NCI-H226 (cell line): ENCODE measurements around the gene TMEM63B.
A peak's percentile ranks its signal among the peaks of the same experiment; 100 is the strongest.
"Not testable (repeated sequence)": the region's sequence is repeated elsewhere in the genome, so short reads cannot be mapped to it uniquely, and the experiment has no call there.

ENCODE experiments used
- DNase-seq: peaks from one replicate; pipeline ENCODE4 v3.0.0-alpha.2; 2015

The TMEM63B gene

DNA sequence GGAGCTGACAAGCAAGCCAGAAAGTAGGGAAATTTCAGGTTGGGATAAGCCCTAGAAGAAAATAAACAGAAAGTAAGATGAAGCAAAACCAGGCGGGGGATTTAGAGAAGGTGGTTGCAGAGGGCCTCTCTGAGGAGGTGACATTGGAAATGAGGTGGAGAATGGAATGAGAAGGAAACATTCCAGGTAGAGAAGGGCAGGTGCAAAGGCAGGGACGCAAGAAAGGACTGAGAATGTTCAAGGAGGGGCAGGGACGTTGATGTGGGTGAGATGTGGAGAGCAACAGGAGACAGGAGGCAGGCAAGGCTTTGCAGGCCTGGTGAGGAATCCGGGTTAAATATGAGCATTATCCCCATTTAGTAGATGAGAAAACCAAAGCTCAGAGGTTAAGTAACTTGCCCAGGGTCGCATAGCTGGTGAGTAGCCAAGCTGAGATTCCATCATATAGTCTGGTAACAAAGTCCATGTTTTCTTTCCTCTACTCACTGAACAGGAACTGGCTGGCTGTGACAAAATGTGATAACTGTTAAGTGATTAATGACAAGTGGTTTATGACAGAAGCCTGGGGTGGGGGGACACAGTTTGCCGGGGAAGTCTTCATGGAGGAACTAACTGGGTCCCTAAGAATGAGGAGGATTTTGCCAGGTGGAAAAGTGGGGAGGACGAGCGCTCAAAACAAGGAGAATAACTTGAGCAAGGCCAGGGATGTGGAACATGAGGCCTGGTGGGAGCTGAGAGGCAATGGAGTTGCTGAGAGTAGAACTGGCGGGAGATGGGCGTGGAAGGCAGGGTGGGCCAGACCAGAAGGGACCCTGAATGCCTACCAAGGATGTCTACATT lies 32.7 kb upstream of the TMEM63B start:
- no peak for DNase-seq

DNA sequence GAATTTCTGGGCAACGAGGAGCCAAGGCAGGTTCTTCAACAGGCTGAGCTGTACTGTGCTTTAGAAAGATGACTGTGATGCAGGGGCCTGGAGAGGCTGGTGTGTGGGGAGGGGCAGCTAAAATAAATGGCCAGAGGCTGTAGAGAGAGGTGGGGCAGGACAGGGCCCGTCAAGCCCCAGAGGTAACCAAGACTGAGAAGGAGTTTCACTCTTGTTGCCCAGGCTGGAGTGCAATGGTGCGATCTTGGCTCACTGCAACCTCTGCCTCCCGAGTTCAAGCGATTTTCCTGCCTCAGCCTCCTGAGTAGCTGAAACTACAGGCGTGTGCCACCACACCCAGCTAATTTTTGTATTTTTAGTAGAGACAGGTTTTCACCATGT lies 32.1 kb upstream of the TMEM63B start:
- not testable (repeated sequence) for DNase-seq

DNA sequence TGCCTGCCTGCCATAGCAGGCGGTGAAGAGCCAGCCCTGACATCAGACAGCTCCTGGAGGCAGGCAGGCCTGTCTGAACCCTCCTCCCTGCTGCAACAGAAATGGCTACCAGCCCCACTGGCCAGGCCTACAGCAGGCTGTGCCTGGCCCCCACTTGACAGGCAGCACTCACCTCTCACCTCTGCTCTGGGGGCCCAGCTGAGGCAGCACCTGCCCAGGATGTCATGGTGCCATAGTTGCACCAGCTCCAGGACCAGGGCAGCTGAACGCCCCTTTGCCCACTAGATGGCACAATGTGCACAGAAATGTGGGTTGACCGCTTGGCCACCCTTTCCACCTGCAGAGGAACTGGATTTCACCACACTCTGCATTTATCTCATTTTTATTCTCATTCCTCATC lies 30.7 kb upstream of the TMEM63B start:
- DNase-seq: peak; percentile 50

DNA sequence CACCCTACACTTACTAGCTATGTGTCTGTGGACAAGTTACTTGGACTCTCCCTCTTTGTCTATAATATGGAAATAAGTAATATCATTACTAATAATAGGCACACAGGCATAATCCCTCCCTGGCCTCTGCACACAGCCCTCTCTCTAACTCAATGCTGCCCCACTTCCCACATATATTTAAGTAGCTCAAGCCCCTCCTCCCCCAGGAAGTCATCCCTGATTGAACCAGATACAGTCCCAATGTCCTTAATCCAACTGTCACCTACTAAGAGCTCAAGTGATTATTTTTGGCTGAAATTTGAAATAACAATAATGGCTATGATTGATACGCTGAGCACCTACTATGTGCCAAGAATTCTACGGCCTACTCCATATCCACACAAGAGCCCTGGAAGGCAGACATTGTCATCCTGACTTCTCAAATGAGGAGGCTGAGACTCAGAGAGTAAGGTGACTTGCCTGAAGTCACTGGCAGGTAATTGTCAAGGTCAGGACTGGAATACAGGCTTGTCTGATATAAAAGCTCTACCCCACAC lies 29.5 kb upstream of the TMEM63B start:
- DNase-seq: no peak

DNA sequence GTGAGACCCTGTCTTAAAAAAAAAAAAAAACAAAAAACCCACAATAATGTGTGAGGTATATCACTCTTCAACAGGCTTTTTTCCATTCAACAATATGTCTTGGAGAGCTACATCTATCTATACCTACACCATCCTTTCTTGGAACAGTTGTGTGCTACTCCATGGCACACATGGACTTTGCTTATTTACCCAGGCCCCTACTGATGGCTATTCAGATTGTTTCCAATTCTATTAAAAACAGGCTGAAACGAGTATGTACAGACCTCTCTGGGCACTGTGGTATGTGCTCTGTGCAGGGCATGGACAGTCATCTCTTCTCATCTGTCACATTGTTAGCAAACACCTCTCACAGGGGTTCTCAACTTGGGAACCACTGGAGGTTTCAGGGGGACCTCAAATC lies 28.2 kb upstream of the TMEM63B start:
- DNase-seq: no peak

DNA sequence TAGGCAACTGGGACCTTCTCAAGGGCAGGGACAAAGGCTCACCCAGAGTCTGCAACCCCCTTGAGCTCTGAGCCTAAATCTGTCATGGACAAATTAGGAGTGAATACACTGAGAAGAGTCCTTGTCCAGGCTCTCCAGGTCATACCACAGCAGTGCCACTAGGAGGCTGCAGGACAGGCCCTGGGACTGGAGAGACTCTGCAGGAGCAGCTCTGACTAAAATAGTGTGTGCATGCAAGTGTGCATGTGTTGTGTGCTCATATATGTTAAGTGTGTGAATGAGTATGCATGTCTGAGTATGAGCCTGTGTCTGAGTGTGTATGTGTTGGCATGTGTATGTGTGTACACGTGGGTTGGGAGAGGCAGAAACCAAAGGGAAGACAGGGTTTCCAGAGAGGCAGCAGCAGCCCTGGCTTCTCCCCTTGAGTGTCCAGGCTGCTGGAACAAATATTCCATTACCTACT lies 27.2 kb upstream of the TMEM63B start:
- no peak for DNase-seq

DNA sequence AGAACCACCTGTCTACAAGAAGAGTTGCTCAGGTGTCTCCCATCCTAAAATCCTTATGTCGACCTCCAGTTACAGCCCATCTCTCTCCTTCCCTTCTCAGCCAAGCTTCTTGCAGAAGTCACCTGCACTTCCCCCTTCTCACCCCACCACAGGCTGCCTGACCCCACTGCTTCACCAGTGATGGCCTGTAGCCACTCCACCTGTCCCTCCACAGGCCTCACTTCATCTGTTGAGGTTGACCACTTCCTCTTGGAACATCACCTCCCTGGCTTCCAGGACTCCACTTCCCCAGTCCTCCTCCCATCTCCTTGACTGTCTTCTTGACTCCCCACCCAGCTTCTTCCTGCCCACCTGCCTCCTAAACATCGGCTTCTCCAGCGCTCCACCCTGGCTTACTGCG lies 25.5 kb upstream of the TMEM63B start:
- no peak for DNase-seq

DNA sequence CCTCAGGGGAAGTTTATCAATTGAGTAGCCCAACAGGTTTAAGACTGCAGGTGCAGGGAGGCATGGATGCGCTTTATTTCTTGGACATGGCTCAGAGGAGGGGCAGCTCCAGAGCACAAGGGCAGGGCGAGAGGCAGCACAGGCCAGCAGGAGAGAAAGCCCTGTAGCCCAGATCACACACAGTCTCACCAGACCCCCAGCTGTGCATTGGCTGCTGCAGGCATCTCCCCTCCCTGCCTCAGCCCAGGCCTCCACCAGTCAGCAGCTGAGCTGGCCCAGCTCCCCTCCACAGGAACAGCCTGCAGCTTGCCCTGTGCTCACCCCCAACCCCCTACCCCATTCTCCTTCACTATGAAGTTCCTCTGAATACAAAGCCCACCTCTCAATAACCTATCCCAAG lies 24.8 kb upstream of the TMEM63B start:
- no peak for DNase-seq

DNA sequence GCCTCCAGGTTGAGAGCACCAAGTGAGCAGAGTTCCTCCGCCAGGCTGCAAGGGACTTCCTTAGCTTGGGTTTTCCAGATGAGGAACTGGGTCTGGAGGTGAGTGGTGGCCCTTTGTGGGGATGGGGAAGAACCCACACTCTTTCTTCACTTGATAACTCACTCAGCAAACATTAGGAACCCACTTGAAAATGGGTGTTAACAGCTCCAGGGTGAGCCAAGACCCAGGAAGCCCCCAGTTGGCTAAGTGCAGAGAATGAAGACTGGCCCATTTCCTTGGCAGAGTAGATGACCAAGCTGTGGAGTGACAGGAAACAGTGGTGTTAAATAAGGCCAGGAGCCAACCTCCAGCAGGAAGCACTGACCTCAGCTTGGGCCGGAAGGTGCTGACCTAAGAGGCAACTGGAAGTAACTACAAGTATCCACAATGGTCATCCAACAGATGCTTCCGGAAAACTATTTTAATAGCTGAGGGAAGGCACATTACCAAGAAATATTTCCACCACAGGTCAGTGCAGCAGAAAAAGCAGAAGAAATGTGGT lies 22.8 kb upstream of the TMEM63B start:
- no peak for DNase-seq

DNA sequence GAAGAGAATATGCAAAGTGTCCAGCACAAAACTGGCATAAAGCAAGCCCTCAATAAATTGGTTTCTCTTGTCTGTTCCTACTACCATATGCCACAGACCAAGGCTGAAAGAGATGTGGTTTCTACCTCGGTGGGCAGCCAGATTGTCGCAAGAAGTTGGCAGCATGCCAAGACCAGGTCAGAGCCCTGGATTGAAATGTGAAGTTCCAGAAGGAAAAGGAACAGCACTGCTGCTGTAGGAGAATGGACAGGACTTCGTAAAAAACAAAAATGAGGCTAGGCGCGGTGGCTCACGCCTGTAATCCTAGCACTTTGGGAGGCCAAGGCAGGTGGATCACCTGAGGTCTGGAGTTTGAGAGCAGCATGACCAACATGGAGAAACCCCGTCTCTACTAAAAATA lies 22.2 kb upstream of the TMEM63B start:
- no peak for DNase-seq

DNA sequence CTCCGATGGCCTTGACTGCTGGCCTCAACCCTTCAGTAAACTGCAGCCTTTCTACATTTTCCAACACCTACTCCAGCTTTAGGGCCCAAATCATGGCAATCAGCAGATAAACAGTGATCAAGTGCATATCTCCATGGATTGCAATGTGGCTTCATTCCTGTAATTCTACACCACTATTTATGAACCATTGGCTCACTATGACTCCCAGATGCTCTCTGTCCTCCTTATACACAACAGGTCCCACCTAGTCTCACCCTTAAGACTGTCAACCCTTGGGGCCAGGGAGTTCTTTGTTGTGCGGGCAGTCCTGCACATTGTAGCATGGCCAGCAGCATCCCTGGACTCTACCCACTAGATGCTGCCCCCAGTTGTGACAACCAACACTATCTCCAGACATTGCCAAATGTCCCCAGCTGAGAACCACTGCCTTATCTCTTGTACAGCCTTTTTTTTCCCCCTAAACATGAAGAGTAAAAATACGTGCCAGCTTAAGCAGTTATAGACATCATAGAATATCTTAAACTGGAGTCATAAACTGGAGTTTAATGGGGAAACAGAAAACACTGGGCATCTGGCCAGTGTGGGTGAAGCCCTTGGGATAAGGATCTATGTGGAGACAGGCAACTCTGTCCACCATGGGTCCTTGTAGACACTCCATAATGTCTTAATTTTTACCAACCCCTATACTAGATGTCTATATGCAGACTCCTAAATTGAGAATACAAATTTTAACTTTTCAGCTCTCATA lies 21.2 kb upstream of the TMEM63B start:
- no peak for DNase-seq

DNA sequence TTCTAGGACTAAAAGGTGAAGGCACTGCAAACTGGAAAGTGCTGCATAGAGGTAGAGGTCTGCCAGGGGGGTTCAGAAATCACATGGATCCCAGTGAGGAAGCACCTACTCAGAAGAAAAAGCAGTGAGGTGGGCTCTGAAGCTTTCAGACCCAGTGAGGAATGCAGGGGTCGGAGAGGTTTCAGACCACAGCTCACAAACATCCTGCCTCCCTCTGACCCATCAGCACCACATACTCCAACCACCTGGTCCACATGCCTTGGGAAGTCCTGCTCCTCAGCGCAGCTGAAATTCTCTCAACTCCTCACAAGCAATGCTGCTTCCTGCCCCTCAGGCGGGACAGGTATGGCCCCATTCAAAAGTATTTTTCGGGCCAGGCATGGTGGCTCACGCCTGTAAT lies 20.3 kb upstream of the TMEM63B start:
- no peak for DNase-seq

DNA sequence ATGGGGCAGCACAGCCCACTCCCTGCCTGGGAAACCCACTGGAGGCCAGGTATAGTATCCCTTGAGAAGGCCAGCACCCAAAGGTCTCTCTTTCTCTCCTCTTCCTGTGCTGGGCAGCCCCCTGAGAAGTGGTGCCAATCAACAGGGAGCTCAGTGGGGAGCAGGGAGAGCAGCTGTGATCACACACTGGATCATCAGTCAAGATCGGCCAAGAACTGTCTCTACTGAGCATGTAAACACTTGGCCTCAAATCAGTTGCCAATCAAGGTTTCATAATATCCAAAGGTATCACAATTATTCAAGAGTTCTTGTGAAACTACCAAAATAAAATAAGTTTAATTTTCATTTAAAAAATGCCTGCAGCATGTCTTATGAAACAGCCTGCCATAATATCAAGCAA lies 18.9 kb upstream of the TMEM63B start:
- DNase-seq: no peak

DNA sequence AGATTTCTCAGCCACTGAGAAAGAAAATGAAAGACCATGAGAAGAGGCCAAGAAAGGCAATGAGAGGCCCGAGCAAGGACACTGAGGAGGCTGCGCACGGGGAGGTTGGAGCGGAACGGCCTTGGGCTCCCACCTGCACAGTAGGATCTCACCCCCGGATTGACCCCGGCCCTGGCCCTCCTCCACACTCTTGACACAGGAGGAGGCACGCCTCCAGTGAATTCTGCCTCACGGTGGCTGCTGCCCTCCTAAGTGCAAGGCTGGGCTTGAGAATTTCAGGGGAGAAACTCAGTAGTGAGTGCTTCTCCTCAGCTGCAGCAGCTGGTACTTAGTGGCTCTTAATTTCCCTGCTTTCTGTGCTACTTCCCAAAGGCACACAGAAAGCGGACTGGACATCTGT lies 18.1 kb upstream of the TMEM63B start:
- no peak for DNase-seq

DNA sequence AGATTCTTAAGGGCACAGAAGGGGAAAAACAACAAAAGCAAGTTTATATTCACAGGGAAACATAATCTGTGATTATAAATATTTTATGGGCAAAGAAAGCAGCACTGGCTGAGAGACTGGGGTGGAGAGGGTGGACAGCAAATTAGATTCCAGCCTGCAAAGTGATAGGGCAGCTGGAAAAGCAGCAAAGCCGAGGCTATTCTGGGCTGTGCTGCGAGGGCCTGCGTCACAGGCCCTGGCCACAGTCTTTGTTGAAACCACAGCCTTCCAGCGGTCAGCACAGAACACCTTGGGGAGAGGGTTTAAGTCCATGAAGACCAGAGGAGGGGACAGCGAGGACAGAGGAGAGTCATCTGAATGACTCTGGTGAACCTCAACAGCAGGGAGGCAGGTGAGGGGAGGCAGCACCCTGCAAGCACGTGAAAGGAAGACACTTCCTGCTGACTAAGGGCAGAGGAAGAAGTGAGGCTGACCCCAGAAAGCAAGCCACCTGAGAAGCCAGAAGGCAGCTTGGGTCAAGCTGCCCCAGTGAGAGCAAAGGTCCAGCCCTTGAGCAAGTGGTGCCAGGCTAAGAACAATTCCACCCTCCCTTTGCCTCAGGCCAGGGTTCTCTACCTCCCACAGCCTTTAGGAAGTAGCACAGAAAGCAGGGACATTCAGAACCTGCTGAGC lies 17.2 kb upstream of the TMEM63B start:
- no peak for DNase-seq

DNA sequence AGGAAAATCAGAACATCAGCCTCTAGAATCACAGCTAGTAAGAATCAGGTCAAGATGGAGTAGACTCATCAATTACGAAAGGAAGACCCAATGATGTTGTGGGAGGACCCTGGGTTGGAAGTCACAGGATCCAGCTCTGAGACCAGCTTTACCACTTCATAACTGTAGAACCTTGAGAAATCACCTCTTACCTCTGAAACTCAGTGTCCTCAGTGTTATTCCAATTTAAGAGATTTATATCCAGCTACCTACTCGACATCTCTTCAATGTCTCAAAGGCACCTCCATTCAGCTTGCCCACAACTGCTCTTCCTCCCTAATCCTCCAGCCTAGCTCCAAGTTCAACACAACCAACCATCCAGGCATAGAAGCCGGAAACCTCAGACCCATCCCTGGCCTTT lies 16.4 kb upstream of the TMEM63B start:
- no peak for DNase-seq

DNA sequence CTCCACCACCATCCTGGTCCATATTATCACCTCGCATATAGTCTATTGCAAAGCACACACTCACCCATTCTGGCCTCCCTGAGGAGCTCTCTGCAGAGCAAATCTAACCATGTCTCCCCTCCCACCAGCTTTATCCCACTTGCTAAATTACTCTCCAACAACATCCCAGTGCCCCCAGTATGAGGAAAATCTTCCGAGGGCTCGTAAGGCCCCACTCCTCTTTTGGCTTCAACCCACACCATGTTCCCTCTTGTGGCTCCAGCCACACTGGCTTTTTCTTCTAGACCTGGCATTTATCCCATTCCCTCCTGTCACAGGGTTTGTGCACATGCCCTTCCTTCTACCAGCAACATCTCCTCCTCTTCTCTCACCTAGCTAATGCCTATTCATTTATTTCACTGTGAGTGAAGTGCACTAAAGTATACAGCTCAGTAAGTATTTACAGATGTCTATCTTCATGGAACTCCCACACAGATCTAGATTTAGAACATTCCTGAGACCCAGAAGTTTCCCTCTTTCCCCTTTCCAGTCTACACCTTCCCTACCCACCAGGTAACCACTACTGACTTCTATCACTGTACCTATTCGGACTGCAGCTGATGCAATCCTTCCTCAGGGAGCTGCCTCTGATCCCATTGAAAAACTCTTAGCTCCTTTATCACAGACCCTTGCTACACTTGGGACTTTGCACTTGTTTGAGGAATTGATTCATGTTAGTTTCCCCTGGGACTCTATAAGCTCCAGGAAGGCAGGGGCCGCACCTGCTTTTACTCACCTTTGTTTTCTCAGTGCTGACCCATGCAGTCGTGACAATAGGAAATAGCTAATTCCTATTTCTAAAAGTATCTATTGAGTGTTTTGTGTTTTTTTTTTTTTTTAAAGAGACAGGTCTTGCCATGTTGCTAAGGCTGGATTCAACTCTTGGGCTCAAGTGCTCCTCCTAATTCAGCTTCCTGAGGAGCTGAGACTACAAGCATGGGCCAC lies 15.6 kb upstream of the TMEM63B start:
- no peak for DNase-seq

DNA sequence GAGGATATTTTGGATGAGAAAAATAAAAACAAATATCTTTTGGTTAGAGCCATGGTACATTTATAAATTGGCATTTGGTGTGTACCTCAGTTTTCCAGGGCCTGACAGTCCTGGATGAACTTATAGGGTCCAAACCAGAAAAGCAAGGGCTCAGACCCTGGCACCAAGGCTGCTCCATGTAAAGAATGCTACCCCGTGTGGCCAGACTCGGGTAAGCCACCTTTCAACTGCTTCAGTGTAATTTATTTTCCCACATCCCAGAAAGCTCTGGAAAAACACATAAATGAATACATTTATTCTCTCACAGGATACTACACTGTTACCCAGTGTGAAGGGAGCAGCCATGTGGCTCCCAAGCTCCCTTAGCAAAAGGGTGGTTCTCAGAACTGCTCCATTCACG lies 13.9 kb upstream of the TMEM63B start:
- no peak for DNase-seq

DNA sequence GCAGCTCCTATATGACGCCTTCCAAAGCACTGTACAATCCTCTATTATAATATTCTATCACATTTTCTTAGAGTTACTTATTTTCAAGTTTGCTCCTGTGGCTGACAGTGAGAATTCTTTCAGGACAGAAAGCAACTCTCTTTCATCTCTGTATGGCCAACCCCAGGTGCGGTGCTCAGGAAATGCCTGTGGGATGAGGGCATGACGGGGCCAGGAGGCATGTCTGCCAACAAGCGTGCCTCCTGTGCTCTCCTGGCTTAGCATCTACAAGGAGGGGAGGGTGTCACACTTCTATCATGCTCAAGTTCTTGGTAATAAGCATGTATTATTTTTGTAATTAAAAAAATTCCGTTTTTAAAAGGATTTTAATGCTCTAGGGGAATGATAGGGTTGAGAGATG lies 11.5 kb upstream of the TMEM63B start:
- peak; percentile 93 for DNase-seq

DNA sequence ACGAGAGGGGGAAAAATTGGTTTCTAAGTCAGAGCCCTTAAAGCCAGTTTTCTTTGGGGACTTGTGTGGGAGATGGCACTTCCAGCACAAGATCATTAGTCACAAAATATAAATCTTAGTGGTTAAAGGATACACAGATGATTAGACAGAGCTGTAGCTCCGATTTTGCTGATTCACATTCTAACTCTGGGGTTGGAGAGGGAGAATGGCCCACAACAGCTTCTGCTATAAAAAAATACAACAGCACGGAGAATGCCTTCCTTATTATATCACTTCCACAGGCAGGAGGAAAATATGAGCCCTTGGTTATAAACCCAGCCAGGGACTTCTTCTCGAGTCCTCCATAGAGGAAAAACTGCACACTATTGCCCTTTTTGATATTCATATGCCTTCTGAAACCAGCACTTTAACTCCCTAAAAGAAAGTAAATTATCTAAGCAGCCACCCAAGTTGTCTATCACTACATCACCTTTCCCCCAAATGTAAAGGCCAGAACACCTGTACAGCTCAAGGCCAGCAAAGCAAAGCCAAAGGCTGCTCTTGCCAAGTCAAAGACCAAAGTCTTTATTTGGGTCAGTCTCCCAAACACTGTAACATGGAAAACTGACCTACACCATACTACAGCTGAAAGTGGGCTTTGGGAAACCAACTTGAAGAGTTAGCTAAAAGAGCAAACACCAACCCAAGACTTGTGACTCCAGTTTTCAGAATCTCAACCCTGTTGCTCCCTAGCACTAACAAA lies 10.5 kb upstream of the TMEM63B start:
- DNase-seq: peak; percentile 87
